ENCODE measurements around the gene CCDC74A. TPM values are rescaled to one million over a fixed set of nuclear protein-coding genes. Genes with fewer than 3 reads are reported as not detected.

The CCDC74A gene
- total and polyA plus RNA-seq, 9 of the 15 experiments (the other 6 are each of a cell fraction or from before 2014, with no cell fraction given) = 1.1 to 38.1 (median 9.6) TPM

GRCh38 chr2:131492418-131493198 lies 35.1 kb upstream of the CCDC74A start (continued):
- TF ChIP-seq E2F5 (CRISPR knock-in tag; IDR thresholded peaks at IDR 0.05) (no peak), RCOR1 (IDR thresholded peaks at IDR 0.05; ENCODE audit: borderline replicate concordance in 1 of 2, low read depth in 2 of 2, low read length in 2 of 2) (peak in 1 of 2 experiments; percentile 41; a peak in 2 of 4 replicates), ZNF609 (CRISPR knock-in tag; IDR thresholded peaks at IDR 0.05; ENCODE audit: borderline replicate concordance) (no peak), GTF2F1 (IDR thresholded peaks at IDR 0.05; ENCODE audit: low read depth, low read length) (peak; percentile 23; the same call in 1 of the 2 replicates), ZNF589 (CRISPR knock-in tag; IDR thresholded peaks at IDR 0.05; ENCODE audit: low read depth) (no peak), ZNF655 (CRISPR knock-in tag; IDR thresholded peaks at IDR 0.05) (no peak), ZSCAN29 (IDR thresholded peaks at IDR 0.05) (no peak), MXI1 (IDR thresholded peaks at IDR 0.05; ENCODE audit: low read depth, low read length) (peak; percentile 58; the same call in 1 of the 2 replicates), MTA1 (IDR thresholded peaks at IDR 0.05; ENCODE audit: borderline replicate concordance) (peak; percentile 98), ZNF354B (CRISPR knock-in tag; IDR thresholded peaks at IDR 0.05) (no peak), ZNF511 (CRISPR knock-in tag; IDR thresholded peaks at IDR 0.05) (peak; percentile 70; the same call in 1 of the 2 replicates), SREBF1 (IDR thresholded peaks at IDR 0.05; ENCODE audit: borderline replicate concordance, low read depth, low read length) (no peak), HOMEZ (CRISPR knock-in tag; IDR thresholded peaks at IDR 0.05) (no peak), KLF1 (tag; IDR thresholded peaks at IDR 0.05) (peak; percentile 74), ZNF830 (CRISPR knock-in tag; IDR thresholded peaks at IDR 0.05) (no peak), NFIX (CRISPR knock-in tag; IDR thresholded peaks at IDR 0.05; ENCODE audit: low read depth) (no peak), XRCC4 (IDR thresholded peaks at IDR 0.05; ENCODE audit: extremely low read depth, insufficient read depth, insufficient read length) (no peak)

Data from K562 (cell line).